Measurements from ENCODE around the gene ANKRD49.

The ANKRD49 gene

DNA sequence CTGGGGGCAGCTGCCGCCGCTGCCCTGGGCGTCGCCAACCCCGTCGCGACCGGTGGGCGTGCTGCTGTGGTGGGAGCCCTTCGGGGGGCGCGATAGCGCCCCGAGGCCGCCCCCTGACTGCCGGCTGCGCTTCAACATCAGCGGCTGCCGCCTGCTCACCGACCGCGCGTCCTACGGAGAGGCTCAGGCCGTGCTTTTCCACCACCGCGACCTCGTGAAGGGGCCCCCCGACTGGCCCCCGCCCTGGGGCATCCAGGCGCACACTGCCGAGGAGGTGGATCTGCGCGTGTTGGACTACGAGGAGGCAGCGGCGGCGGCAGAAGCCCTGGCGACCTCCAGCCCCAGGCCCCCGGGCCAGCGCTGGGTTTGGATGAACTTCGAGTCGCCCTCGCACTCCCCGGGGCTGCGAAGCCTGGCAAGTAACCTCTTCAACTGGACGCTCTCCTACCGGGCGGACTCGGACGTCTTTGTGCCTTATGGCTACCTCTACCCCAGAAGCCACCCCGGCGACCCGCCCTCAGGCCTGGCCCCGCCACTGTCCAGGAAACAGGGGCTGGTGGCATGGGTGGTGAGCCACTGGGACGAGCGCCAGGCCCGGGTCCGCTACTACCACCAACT lies 51.0 kb downstream of the ANKRD49 start:
- peak; percentile 72 for DNase-seq (ENCODE audit: low spot score)

DNA sequence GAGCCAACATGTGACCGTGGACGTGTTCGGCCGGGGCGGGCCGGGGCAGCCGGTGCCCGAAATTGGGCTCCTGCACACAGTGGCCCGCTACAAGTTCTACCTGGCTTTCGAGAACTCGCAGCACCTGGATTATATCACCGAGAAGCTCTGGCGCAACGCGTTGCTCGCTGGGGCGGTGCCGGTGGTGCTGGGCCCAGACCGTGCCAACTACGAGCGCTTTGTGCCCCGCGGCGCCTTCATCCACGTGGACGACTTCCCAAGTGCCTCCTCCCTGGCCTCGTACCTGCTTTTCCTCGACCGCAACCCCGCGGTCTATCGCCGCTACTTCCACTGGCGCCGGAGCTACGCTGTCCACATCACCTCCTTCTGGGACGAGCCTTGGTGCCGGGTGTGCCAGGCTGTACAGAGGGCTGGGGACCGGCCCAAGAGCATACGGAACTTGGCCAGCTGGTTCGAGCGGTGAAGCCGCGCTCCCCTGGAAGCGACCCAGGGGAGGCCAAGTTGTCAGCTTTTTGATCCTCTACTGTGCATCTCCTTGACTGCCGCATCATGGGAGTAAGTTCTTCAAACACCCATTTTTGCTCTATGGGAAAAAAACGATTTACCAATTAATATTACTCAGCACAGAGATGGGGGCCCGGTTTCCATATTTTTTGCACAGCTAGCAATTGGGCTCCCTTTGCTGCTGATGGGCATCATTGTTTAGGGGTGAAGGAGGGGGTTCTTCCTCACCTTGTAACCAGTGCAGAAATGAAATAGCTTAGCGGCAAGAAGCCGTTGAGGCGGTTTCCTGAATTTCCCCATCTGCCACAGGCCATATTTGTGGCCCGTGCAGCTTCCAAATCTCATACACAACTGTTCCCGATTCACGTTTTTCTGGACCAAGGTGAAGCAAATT lies 51.7 kb downstream of the ANKRD49 start:
- DNase-seq (ENCODE audit: low spot score) = peak; percentile 67

DNA sequence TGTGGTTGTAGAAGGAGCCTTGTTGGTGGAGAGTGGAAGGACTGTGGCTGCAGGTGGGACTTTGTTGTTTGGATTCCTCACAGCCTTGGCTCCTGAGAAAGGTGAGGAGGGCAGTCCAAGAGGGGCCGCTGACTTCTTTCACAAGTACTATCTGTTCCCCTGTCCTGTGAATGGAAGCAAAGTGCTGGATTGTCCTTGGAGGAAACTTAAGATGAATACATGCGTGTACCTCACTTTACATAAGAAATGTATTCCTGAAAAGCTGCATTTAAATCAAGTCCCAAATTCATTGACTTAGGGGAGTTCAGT lies 52.3 kb downstream of the ANKRD49 start:
- DNase-seq (ENCODE audit: low spot score) = no peak

DNA sequence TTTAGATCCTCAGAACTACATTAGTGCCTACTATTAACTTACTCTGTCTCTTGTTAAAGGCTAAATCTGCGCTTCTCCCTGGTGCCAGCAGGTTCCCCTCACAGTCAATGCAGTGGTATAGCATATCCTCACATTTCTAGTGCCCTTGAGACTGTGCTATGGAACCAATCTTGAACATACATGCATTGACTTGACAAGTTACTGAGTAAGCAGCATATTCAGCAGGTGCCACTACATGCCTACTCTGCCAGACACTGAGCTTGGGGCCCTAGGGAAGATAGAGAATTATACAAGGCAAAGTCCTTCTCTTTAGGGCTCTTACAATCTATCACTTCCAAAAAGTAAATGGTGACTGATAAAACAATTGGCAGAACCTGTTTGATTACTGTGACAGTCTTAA lies 53.1 kb downstream of the ANKRD49 start:
- DNase-seq (ENCODE audit: low spot score) = no peak

DNA sequence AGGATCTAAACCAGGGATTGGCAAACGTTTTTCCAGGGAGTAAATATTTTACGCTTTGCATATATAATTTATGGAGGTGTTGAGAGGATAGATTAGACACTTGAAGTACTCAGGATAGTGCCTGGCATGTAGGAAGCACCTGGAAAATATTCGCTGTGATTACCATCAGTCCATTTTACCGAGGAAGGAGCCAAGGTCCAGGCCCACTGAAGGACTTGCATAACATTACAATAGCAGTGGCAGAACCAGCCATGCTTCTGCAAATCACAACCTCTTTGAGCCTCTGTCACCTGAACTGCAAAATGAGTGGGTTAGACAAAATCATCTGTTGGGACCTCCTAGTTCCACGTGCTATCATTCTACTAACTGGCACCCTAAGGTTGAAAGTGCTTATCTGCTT lies 55.4 kb downstream of the ANKRD49 start:
- no peak for DNase-seq (ENCODE audit: low spot score)

Measured in left forelimb (tissue), 1 donor.